ENCODE data around the gene QRFPR.
"Not testable (repeated sequence)": the region's sequence is repeated elsewhere in the genome, so short reads cannot be mapped to it uniquely, and the experiment has no call there.

Gene QRFPR

GRCh38 chr4:121340247-121340646 lies 40.6 kb downstream of the QRFPR start:
- FAIRE-seq (no peak), DNase-seq (ENCODE audit: insufficient read length, low spot score) (no peak)

DNA sequence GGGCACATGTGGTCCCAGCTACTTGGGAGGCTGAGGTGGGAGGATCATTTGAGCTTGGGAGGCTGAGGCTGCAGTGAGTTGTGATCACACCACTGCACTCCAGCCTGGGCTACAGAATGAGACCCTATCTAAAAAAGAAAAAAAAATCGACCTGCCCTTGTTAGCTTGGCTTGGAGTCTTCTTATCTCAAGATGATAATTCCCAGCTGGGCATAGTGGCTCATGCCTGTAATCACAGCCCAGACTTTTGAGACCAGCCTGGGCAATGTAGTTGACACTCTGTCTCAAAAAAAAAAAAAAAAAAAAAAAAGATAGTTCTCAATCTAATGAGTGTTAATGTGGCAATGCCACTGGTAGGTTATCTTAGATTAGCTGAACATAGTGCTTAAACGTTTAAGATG lies 41.0 kb downstream of the QRFPR start:
- FAIRE-seq: no peak
- DNase-seq (ENCODE audit: insufficient read length, low spot score): no peak

- FAIRE-seq (no peak), DNase-seq (ENCODE audit: insufficient read length, low spot score) (no peak)
Observed at GRCh38 chr4:121339307-121339706, 41.5 kb downstream of the QRFPR start.

- no peak for FAIRE-seq
- no peak for DNase-seq (ENCODE audit: insufficient read length, low spot score)
Observed at GRCh38 chr4:121338518-121338917, 42.3 kb downstream of the QRFPR start.

- FAIRE-seq: no peak
- DNase-seq (ENCODE audit: insufficient read length, low spot score): no peak
Observed at GRCh38 chr4:121336706-121337105, 44.1 kb downstream of the QRFPR start.

DNA sequence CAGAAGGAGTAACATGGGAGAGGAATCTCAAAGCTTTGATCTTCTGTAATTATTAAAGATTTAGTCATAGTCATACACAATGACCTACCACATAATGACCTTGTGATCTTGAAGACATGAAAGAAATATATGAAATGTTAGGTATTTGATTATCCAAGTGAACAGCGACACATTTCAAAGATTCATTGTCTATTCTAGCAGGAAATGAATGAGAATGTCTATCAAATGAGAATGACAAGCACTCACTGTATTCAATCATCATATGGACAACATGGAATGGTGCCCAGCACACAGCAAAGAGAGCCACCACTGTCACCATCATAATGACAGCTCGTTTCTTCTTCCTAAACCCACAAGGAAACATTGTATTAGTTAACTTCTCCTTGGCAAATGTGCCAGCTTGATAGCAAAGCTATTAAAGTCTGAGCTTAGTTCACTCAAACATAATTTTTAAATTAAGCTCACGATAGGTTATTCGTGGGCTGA lies 50.6 kb downstream of the QRFPR start:
- DNase-seq (ENCODE audit: insufficient read length, low spot score) (no peak), FAIRE-seq (no peak)

- no peak for DNase-seq (ENCODE audit: insufficient read length, low spot score)
- FAIRE-seq: no peak
Observed at GRCh38 chr4:121326597-121326996, 54.2 kb downstream of the QRFPR start.

- FAIRE-seq: no peak
- no peak for DNase-seq (ENCODE audit: insufficient read length, low spot score)
Observed at GRCh38 chr4:121324331-121324730, 56.5 kb downstream of the QRFPR start.

- FAIRE-seq: no peak
Observed at GRCh38 chr4:121321466-121321865, 59.4 kb downstream of the QRFPR start.

DNA sequence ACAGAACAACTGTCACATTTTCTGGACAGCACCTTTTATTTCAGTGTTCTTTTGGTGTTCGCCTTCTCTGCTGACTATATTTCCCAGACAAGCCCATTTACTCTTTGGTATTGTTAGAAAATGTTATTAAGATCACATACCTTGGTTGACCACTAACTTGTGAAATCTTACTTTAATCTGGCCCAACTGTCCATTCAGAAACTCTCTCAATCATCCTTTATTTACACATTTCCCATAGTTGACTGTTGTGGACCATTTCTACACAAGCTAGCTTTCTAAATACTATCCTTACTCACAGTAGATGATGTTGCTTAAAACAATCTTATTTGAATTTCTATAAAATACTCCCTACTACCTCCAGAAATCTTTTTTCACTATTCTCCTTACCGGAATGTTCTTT lies 64.7 kb downstream of the QRFPR start:
- no peak for DNase-seq (ENCODE audit: insufficient read length, low spot score)
- FAIRE-seq: no peak

More at GRCh38 chr4:121321466-121321865, 59.4 kb downstream of the QRFPR start:
- no peak for DNase-seq (ENCODE audit: insufficient read length, low spot score)

- DNase-seq (ENCODE audit: insufficient read length, low spot score); FAIRE-seq: not testable (repeated sequence)
Observed at GRCh38 chr4:121313430-121313829, 67.4 kb downstream of the QRFPR start.

DNA sequence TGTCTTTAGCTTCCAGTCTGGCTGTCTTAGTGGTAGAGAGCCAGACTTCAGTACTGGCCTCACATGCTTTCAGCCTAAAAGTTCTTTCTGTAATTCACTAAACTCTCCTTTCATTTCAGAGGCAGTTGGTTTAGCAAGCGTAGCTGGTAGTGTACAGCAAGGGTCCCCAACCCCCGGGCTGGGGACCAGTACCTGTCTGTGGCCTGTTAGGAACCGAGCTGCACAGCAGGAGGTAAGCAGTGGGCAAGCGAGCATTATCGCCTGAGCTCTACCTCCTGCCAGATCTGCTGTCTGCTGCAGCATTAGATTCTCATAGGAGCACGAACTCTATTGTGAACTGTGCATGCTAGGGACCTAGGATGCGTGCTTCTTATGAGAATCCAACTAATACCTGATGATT lies 72.0 kb downstream of the QRFPR start:
- DNase-seq (ENCODE audit: insufficient read length, low spot score) (no peak), FAIRE-seq (no peak)

GRCh38 chr4:121308328-121308663 lies 72.5 kb downstream of the QRFPR start:
- FAIRE-seq (no peak), DNase-seq (ENCODE audit: insufficient read length, low spot score) (no peak)

DNA sequence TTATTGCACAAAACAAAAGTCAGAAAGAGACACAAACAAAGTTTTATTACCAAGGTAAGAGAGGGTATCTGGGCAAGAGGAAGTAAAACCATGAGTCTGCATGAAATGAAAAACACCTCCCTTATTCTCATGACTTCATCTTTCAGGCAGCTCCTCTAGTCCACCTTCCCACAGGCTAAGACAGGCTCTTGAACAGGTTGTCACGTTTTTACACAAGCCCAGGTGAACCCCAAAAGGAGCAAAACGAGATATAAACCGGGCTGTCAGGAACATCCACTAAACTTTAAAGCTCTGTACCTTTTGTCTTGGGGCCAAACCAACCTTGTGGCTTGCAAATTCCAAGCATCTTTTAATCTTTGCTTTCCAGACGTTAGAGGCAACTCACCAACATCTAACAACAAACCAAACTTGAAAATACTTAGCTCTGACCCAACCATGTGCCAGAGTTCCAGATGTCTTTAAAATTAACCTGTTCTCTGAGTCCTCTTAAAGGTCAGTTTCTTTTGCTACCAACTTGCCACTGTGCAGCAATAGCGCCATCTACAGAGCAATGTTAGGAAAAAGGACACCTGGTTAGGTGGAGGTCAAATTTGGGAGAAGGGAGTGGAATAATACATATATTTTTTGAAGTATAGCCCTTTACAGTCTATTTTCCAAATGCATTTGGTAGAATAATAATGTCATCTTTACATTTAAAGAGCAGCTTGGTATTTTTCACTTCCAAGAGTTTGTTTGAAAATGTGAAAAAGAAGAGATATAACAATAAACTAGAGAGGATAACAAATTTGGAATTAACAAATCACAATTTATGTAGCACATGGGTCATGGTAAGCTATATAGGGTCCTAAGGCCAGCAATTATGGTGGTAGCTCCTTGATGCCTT lies 73.1 kb downstream of the QRFPR start:
- no peak for FAIRE-seq
- DNase-seq (ENCODE audit: insufficient read length, low spot score): peak; percentile 17

DNA sequence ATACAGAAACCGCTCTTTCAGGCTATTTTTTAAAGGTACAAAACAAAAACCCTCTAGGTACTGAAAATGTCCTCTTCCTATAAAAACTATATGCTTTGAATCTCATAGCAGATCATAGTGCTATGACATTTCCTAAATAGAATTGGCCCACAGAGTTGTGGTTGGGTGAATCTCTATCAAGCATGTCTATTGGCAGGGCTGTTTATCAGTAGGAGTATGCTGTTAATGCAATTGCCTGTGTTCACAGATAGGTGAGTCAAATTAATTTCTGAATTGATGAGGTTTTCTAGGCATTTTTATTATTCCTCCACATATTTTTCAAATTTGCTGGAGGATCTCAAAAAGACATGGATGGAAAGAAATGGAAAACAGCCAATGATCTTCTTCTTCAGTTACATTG lies 73.9 kb downstream of the QRFPR start:
- no peak for FAIRE-seq
- DNase-seq (ENCODE audit: insufficient read length, low spot score): no peak

- FAIRE-seq: no peak
- DNase-seq (ENCODE audit: insufficient read length, low spot score): no peak
Observed at GRCh38 chr4:121304893-121305292, 75.9 kb downstream of the QRFPR start.

GRCh38 chr4:121299367-121299766 lies 81.5 kb downstream of the QRFPR start:
- DNase-seq (ENCODE audit: insufficient read length, low spot score) (no peak), FAIRE-seq (no peak)

GRCh38 chr4:121283319-121283718 lies 97.5 kb downstream of the QRFPR start:
- FAIRE-seq: no peak

GRCh38 chr4:121280425-121280824 lies 100.4 kb downstream of the QRFPR start:
- DNase-seq (ENCODE audit: insufficient read length, low spot score): no peak
- FAIRE-seq: no peak

More at GRCh38 chr4:121283319-121283718, 97.5 kb downstream of the QRFPR start:
- no peak for DNase-seq (ENCODE audit: insufficient read length, low spot score)

DNA sequence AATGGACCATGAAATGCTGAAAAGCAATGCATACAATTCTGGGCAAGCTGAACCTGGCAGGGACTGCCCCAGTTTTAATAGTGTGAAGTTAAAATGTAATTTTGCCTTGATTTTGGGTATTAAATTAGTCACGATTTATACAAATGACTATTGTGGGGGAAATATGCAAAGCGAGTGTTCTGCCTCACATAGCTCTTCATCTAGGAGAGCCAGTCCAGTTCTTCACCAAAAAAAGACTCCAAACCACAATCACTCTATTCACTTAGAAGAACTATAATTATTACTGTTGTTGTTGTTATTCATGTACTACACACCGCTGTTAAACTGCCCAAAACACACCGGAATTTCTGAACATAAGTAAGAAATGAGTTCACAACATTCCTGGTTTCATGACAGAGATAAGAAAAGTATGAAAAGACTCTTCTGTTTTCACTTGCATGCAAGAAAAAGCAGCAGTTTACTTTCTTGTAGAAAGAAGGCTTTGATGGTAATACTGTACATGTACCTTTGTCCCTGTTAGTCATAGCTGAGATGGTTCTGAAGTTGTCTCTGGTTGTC lies 101.9 kb downstream of the QRFPR start:
- FAIRE-seq (no peak), DNase-seq (ENCODE audit: insufficient read length, low spot score) (no peak)

Measured in HTR-8/SVneo (cell line).